Ammon's horn (tissue), 1 donor: ENCODE measurements around the gene OR10G3.
"Not testable (repeated sequence)": the region's sequence is repeated elsewhere in the genome, so short reads cannot be mapped to it uniquely, and the experiment has no call there.

Experiments used
- DNase-seq: peaks from one replicate; pipeline ENCODE4 v3.0.0-alpha.2; 2016; ENCODE audit warnings: low spot score

The OR10G3 gene, protein sequence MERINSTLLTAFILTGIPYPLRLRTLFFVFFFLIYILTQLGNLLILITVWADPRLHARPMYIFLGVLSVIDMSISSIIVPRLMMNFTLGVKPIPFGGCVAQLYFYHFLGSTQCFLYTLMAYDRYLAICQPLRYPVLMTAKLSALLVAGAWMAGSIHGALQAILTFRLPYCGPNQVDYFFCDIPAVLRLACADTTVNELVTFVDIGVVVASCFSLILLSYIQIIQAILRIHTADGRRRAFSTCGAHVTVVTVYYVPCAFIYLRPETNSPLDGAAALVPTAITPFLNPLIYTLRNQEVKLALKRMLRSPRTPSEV

DNA sequence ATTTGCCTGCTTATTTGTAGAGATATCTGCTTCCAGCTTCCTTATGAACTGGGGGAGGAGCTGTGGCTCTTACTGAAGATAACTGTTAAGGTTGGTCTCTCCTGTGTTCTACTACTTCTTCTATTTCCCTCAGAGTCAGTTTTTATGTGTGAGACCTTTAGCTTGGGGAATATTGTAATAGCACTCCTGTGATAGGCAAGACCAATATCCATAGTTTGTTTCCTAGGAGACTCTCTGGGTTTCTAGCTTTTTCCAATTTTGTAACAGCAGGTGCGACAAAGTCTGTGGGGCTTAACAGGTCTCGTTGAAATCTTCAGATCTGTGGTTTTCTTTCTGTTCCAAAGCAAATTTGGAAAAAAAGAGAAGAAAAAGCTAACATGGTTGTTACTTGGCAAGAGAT is at the start of gene OR10G3:
TSS of gene OR10G3 (minus strand) at position 101 of the 400 bp plus-strand sequence. CDS start 9,332 bp downstream, outside the sequence.
- DNase-seq = no peak

DNA sequence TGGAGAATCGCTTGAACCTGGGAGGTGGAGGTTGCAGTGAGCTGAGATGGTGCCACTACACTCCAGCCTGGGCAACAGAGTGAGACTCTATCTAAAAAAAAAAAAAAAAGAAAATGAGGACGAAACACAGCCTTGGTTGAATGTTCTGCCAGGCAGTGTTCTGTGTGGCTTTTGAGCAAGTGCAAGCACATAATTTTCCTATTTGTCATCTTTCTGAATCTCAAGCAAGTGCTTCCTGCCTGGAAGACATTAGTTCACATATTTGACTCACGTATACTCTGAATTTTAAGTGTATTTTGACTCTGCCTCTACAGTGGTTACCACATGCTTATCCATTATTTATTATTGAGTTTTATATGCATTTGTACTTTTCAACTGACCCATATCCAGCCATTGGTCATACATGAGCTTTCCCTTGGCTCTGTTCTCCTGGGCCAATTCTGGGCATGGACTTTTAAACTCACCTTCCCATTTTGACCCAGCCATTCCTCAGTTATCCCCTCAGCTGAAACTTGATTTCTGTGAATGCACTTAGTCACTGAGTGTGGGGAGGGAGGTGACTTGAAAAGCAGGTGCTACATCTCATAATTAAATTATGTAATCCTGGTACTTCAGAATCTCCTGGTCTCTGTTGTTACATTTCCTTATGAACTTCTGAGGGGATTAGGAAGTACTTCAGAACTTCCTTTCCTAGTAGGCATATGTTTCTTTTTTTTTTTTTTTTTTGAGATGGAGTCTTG is 46.8 kb upstream of the OR10G3 start:
- no peak for DNase-seq

DNA sequence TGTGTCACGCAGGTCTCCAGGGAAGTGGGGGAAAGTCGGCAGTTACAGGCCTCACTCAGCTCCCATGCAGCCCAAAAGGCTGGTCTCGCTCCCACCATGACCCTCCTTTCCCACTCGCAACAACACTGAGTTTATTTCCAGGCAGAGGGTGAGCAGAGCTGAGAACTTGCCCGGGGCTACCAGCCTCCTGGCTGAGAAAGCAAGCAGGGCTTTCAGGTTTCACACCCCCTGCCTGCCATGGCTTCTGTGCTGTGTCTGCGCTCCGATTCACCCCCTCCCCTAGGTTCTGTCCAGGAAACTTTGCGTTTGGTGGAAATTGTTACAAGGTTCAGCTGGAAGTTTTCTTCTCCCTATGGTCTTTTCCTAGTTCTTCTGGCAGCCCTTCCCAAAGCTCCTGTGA is 37.7 kb upstream of the OR10G3 start:
- DNase-seq = no peak

DNA sequence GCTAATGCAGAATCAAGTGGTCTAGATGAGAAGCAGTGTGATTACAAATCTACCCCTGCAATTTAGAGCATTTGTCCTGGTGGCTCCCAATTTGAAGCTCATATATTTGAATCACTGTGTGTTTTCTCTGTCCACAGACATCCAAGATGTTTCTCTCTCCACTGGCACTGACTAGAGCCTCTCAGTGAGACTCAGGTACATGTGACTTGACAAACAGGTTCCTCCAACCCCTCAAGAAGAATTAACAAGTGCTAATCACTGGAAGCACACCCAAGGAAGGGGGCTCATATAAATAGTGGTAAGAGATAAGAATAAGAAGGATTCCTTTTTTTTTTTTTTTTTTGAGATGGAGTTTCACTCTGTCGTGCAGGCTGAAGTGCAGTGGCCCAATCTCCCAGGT is 34.4 kb upstream of the OR10G3 start:
- no peak for DNase-seq

DNA sequence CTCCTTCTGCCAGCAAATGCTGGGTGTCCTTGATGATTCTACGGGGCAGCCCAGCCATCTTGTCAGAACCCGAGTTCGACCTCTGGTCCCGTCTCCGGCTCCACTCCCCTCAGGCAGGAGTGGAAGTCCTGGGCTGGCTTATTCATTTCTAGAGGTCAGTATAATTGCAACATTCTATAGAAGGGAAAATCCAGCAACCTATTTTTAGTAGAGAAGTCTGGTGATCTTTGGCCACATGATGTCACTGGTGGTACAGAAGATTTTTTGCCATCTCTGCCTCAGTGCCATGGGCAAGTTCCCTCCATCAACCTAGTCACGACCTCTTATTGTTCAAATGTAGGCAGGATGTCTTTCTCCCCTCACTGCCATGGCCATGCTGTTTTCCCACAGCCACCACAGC is 32.4 kb upstream of the OR10G3 start:
- no peak for DNase-seq

DNA sequence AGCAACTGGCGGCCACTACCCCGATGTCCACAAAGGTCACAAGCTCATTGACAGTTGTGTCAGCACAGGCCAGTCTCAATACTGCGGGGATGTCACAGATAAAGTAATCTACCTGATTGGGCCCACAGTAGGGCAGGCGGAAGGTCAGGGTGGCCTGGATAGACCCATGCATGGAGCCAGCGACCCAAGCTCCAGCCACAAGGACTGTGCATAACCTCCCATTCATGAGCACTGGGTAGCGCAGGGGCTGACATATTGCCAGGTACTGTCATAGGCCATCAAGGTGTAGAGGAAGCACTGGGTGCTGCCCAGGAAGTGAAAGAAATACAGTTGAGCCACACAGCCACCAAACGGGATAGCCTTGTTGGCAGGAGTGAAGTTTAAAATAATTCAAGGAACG is 22.3 kb upstream of the OR10G3 start:
- DNase-seq = not testable (repeated sequence)

DNA sequence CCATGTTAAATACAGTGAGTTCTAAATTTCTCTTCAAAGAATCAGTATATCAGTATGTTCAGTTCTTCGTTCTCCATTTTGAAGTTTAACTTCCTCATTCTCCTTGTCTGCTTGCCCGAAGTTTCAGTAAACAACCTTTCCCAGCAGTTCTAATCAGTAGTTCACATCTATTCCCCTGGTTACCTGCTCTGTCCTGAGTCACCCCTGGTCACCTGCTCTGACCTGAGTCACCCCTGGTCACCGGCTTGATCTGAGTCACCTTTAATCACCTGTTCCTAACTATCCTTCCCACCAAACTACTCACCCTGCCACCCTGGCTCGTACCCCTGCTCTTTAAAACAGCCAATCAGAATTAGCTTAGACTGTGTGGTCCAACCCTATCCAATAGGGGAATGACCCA is 9.4 kb upstream of the OR10G3 start:
- no peak for DNase-seq

DNA sequence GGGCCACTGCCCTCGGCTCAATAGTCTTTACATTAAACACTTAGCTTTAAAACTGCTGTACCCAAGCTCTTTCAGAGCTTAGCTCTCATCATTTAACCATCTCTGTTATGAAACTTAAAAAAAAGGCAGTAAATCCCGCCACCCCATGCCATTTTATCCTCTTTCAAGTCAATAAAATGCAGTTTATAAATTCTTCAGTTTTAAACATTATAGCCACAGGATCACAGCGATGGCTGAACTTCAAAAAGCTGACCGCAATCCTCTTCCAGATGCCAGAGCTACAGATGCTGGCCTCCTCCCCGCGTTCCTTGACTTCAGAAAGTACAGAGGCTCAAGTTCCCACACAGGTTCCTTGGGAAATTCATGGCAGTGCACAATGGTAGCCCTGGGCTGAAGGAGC is 4.2 kb downstream of the OR10G3 start:
- no peak for DNase-seq

DNA sequence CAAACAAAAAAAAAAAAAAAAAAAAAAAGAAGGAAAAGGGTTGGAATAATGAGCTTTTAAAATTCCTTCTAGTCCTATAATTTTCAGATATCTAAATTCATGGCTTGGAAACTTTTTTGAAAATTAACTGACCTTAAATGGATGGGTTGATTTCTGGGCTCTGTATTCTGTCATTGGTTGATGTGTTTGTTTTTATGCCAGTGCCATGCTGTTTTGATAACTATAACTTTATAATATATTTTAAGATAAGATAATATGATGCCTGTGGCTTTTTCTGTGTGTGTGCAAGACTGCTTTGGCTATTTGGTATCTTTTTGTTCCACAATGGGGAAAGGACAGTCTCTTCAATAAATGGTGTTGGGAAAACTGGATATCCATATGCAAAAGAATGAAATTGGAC is 7.3 kb downstream of the OR10G3 start:
- no peak for DNase-seq

DNA sequence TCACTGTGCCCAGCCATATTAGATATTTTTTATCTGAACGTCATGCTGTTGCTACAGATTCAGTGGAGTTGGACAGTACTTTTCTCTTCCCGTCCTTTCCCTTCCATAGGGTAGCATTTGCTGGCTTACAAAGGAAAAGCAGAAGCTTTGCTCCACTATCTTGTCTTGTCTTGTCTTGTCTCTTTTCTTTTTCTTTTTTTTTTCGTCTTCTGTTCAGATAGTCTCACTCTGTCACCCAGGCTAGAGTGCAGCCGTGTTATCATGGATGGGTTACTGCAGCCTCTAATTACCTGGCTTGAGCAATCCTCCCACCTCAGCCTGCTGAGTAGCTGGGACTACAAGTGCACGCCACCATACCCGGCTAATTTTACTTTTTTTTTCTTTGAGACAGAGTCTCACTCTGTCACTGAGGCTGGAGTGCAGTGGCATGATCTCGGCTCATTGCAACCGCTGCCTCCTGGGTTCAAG is 21.1 kb downstream of the OR10G3 start:
- DNase-seq = no peak

DNA sequence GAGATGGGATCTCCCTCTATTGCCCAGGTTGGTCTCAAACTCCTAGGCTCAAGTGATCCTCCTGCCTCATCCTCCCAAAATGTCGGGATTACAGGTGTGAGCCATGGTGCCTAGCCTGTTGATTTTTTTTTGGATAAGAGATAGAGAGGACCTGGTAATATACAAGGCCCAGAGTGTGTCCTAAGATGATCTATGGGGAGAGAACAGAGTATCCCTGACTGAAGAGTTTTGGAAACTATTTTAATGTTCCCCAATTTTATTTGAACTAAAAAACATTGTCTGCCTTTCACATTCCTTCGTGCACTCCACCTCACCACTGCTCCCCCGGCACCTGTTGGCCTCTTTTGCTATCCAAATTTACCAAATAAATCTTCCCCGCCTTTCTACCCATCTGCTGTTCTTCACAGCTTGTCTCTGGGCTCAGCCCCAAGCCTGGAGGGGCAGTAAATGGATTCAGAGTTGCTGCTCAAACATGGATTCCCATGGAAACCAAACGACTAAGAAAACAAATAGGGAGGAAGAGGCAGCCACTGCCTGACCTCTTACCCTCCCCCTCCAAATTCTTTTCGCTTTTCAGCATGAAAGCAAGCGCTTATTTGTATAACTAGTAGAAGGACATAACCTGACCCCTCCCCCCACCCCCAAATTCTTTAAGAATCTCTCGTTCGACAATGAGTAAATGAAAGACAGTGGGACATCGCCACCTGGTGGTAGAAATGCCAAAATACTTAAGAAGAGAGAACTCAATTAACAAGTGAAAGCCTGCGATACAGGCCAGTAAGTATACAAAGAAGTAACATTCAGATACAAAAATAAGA is 22.6 kb downstream of the OR10G3 start:
- peak; percentile 93 for DNase-seq

DNA sequence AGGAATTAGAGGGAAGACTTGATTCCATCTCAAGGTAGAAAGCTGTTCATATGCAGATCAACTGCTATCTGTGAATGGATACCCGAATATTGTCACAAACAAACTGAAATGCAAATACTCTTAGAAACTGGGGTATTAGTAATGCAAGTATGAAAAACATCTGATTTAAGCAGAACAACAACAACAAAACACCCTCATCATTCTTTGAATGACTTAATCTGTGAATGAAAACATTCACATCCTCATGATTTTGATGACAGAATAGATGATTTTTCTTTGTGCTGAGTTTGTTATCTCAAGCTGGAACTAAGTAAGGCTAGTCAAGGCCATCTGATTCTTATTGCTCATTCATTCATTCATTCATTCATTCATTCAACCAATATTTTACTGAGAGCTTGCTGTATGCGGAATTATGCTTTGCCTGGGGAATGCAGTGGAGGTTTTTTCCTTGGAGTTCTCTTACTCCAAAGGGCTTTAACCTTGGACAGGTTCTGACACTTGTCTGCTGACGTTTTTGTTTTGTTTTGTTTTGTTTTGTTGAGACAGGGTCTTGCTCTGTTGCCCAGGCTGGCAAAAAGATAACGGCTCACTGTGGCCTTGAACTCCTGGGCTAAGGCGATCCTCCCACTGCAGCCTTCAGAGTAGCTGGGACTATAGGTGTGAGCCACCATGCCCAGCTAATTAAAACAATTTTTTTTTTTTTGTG is 23.3 kb downstream of the OR10G3 start:
- no peak for DNase-seq

DNA sequence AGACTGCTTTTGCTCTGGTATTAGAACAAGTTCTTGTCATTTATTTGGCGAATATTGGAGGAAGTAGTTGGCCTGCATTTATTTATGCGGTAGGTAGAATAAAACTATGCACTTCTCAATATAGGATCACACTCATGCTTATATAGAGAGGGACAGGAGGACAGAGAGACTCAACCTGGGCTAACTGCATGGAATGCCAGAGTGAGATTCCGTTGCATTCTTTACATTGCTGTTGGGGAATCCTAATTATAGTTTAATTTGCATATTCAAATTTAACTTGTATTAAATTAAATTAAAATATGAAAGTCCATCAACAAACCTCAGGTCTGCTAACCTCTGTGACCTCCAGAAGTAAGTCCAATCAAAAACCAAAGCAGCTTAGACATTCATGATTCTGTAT is 26.6 kb downstream of the OR10G3 start:
- no peak for DNase-seq

DNA sequence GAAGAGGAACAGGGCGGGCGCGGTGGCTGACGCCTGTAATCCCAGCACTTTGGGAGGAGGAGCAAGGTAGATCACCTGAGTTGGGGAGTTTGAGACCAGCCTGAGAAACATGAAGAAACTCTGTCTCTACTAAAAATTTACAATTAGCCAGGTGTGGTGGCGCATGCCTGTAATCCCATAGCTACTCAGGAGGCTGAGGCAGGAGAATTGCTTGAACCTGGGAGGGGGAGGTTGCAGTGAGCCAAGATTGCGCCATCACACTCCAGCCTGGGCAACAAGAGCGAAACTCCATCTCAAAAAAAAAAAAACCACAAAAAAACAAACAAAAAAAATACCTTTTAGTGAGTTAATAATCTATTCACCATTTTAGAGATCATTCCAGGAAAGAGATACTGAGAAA is 35.3 kb downstream of the OR10G3 start:
- not testable (repeated sequence) for DNase-seq

DNA sequence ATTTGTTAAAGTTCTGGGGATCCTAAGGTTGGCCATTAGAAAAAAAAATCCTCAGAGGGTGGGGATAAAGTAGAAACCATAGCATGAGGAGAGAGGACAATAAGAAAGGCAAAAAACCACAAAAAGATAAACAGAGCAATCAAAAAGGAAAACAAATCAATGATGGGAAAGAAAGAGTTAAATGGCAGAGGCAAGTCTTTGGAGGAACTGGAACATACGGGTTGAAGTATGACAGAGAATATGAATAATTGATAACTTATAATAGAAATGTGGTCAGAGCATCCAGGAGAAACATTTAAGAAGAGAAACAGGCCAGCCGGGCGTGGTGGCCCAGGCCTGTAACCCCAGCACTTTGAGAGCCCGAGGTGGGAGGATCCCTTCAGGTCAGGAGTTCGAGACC is 35.9 kb downstream of the OR10G3 start:
- DNase-seq = no peak

DNA sequence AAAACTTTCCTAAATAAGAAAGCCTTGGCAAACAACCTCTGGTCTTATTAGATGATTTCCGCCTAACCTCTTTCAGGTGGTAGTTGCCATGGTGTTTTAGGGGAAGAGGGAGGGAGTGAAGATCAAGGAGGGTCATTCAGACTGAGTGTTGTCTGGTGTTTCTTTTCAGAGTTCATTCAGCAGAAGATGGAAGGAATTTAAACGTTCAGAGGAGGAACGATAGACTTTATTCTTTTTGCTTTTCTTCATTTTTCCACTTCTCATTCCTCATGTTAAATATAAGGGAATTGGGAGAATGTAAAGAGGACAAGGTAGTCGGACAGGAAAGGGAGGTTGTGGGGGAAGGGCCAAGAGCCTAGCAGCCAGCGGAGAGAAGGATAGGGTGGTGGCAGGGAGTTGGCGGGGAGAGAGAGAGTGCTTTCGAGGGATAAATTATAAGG is 36.3 kb downstream of the OR10G3 start:
- DNase-seq = no peak

DNA sequence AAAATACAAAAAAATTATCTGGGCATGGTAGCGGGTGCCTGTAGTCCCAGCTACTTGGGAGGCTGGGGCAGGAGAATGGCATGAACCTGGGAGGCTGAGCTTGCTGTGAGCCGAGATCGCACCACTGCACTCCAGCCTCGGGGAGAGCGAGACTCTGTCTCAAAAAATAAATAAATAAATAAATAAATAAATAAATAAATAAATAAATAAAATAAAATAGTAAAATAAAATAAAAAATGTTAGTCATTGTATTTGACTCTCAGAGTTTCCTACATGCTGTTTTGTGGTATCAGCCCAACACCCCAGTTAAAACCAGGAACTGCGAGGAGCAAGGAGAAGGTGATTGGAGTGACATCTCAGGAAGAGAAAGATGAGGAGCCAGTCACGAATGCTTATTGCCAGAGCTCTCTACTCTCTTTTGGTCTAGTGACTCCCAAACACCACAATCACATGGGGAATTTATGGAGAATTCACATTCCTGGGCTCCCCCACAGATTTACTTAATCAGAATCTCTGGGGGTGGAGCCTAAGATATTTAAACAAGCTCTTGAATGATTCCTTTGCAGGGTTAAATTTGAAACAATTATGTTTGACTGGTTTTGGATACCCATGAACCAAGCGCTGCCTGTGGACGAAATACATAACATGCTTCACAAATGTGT is 38.3 kb downstream of the OR10G3 start:
- no peak for DNase-seq

DNA sequence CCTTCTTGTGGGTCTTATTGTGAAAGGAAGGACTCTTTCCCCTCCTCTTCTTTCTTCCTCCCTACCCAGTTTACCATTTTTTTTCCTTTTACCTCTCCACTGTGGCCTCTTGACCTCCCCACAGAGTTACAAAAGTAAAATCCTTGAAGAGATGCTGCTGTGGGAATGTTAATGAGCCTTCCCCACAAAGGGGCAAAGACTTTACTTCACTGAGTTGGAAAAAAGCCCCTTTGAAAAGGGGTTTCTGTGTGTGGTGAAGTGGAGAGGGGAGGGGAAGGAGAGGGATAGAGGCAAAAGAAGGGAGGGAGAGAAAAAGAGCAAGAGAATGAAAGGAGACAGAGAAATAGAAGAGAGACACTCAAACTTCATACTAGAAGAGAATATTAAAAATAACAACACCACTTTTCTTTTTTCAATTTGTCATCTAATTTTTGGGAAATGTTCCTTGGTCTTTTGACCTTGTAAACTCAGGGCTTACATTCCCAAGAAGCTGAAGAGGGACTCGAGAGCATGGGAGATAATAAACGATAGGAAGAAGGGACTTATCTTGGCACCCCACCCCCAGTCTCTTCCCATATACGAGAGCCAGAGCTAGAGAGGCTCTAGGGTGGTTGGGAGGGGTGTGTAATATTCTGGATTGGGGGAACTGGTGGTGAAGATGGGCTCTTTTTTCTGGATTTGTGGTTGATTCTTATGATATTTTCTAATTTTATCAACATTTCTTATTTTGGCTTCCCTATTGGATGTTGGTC is 40.5 kb downstream of the OR10G3 start:
- DNase-seq = no peak

DNA sequence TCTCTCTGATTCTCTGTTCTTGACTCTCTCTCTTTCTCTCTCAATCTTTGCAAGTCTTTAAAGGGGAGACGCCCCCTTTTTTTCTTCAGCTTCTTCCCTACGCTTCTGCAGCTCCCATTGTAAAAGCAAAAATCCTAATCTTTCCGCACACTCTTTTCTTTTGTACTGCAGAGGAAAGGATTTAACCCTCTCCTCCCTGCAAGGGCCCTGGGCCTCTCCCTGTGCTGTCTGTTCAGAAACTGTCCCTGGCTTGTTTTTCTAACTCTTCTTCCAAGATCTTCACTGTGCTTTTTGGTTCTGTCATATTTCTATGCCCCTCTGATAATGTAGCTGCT is 42.8 kb downstream of the OR10G3 start:
- DNase-seq = no peak

DNA sequence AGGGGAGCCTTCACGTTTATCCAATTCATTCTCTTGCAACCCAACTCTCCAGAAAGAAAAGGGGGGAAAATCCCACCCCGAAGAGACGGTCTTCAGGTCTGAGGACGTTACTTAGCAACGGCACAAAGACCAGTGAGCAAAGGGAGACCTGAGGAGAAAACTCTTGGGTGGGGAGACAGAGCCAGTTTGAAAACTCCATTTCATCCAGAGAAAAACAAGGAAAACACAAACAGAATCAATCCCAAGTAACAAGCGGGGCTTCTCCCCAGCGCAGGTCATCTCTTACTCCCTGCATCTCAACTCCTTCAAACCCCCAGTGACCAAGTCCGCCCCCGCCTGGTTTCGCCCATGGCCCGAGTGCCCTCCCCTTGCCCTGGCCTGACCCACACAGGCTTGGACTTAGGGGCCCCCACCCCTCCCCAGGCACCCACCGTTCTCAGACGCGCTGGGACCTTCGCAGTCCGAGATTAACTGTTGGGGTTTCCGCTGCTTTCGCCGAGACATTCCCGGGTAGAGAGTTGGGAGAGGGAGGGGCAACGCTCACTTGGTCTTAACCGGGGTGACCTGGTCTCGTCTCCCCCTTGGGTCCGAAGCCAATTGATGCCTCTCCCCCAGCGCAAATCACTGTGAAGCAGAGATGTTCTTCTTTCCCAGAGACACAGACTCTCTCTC is 43.3 kb downstream of the OR10G3 start:
- DNase-seq = no peak
